Kidney (tissue), 14 donors: Measurements from ENCODE around the gene MTF2. TPM values are rescaled to one million over a fixed set of nuclear protein-coding genes. Genes with fewer than 3 reads are reported as not detected.

ENCODE experiments used
- DNase-seq, 5 donors: peaks; one replicate each; pipeline ENCODE4 v3.0.0-alpha.2; 2013 to 2020
- FAIRE-seq: peaks from 2 replicates; lab custom pipeline; 2012; peaks lifted over from hg19 to GRCh38; lab: Jason Lieb, UNC
- H3K27ac ChIP-seq, 2 donors: one replicate each; pipeline ENCODE4 v1.7.0; 2013; ENCODE audit warnings: low read depth in 2 of 2, low read length in 2 of 2, inconsistent platforms in 1 of 2
- H3K27me3 ChIP-seq: one replicate; pipeline ENCODE4 v1.7.1; 2013; ENCODE audit warnings: low read length, inconsistent platforms; ENCODE audit not compliant: control insufficient read depth, insufficient read depth
- H3K36me3 ChIP-seq, 3 donors: one replicate each; pipeline versions ENCODE4 v1.7.0 to v1.7.1; 2013; ENCODE audit warnings: low read length in 3 of 3, control low read depth in 1 of 3, inconsistent platforms in 1 of 3; ENCODE audit not compliant: insufficient read depth in 3 of 3, control insufficient read depth in 2 of 3
- H3K4me1 ChIP-seq, 3 donors: one replicate each; pipeline versions ENCODE4 v1.7.0 to v1.7.1; 2013; ENCODE audit warnings: low read length in 3 of 3, inconsistent platforms in 1 of 3, low read depth in 1 of 3; ENCODE audit not compliant: control insufficient read depth in 2 of 3, insufficient read depth in 2 of 3
- H3K4me3 ChIP-seq, 3 donors: one replicate each; pipeline versions ENCODE4 v1.7.0 to v1.8.1; 2013; ENCODE audit warnings: low read length in 3 of 3, control low read depth in 1 of 3, inconsistent platforms in 1 of 3
- H3K9ac ChIP-seq, 3 donors: one replicate each; pipeline versions ENCODE4 v1.7.0 to v1.7.1; 2013; ENCODE audit warnings: low read length in 3 of 3, control low read depth in 1 of 3, inconsistent platforms in 1 of 3
- H3K9me3 ChIP-seq, 3 donors: one replicate each; pipeline versions ENCODE4 v1.7.0 to v1.7.1; 2013; ENCODE audit warnings: low read length in 3 of 3, control low read depth in 1 of 3, inconsistent platforms in 1 of 3; ENCODE audit not compliant: control insufficient read depth in 2 of 3, insufficient read depth in 1 of 3
- CTCF ChIP-seq: IDR thresholded peaks from 3 replicates; pipeline ENCODE4 v1.5.1; 2012; ENCODE audit warnings: mild to moderate bottlenecking, moderate library complexity, borderline replicate concordance; ENCODE audit not compliant: insufficient read depth; ENCODE audit errors: extremely low read depth
- intact Hi-C: fragments of 100-400 bp; cut with DNase I; formaldehyde crosslinking; loops from one replicate; pipeline ENCODE4 v1.11.1; 2022
- polyA plus RNA-seq: library from polyadenylated mRNA; stranded (reverse); fragments of 350-450 nt; fragmentation: Illumina TruSeq; extraction: RNeasy Lipid Tissue Mini Kit (QIAGEN cat#74804); gene quantifications from one replicate; pipeline ENCODE4 v1.2.3, GENCODE V29; 2014; ENCODE audit warnings: low read depth, low replicate concordance; ENCODE audit not compliant: insufficient read depth
- total RNA-seq: library from RNA; stranded (reverse); fragmentation: NEBNext Ultra II Directional; extraction: Animal tissue kit (Norgen Biotek cat#: 25700); gene quantifications from one replicate; pipeline ENCODE4 v1.2.1, GENCODE V29; 2021
- donor health status: control.
- donor health status: control.
- donor health status: control.
- donor health status: control.
- donor health status: control.
- donor health status: DM: yes; HTN: yes; CAD: no.
- donor health status: Normal renal cell carcinoma (clear cell type).

The MTF2 gene
- total and polyA plus RNA-seq, 2 donors from 2014 or later: 8.8 to 30.5 TPM

- no peaks in the 10 kb centered on the region for H3K9me3 ChIP-seq
- no peak overlapping the region for H3K9ac ChIP-seq
- intact Hi-C loops: no loop called here
- no peak overlapping the region for H3K27ac ChIP-seq
- H3K36me3 ChIP-seq: no peaks in the 10 kb centered on the region
- no peaks in the 10 kb centered on the region for H3K27me3 ChIP-seq
- no peak overlapping the region for H3K4me3 ChIP-seq
- no peaks in the 10 kb centered on the region for H3K4me1 ChIP-seq
- no peak for DNase-seq
- TF ChIP-seq CTCF: no peak
- FAIRE-seq: no peak
Measured at GRCh38 chr1:93047618-93048017, 31.5 kb upstream of the MTF2 start.

- no peak overlapping the region for H3K27ac ChIP-seq
- H3K4me1 ChIP-seq: no peaks in the 10 kb centered on the region
- TF ChIP-seq CTCF: no peak
- H3K9me3 ChIP-seq: no peaks in the 10 kb centered on the region
- intact Hi-C loops: no loop called here
- no peaks in the 10 kb centered on the region for H3K36me3 ChIP-seq
- no peak overlapping the region for H3K4me3 ChIP-seq
- no peaks in the 10 kb centered on the region for H3K27me3 ChIP-seq
- DNase-seq (no peak), FAIRE-seq (no peak)
- no peak overlapping the region for H3K9ac ChIP-seq
Measured at GRCh38 chr1:93051961-93052360, 27.1 kb upstream of the MTF2 start.

GRCh38 chr1:93056214-93056613, 22.9 kb upstream of the MTF2 start:
- TF ChIP-seq CTCF: no peak
- Histone ChIP-seq H3K36me3 (no peaks in the 10 kb centered on the region), H3K9me3 (no peaks in the 10 kb centered on the region), H3K4me3 (no peak overlapping the region), H3K27ac (no peak overlapping the region), H3K9ac (no peak overlapping the region), H3K4me1 (no peaks in the 10 kb centered on the region), H3K27me3 (no peaks in the 10 kb centered on the region)
- intact Hi-C loops: no loop called here
- FAIRE-seq (no peak), DNase-seq (peak in 2 of 5 donors; percentile 43 to 51)

GRCh38 chr1:93056649-93057048, 22.4 kb upstream of the MTF2 start:
- Histone ChIP-seq H3K4me1 (no peaks in the 10 kb centered on the region), H3K4me3 (no peak overlapping the region), H3K9me3 (no peaks in the 10 kb centered on the region), H3K27me3 (no peaks in the 10 kb centered on the region), H3K27ac (no peak overlapping the region), H3K9ac (no peak overlapping the region), H3K36me3 (no peaks in the 10 kb centered on the region)
- DNase-seq (no peak), FAIRE-seq (no peak)
- TF ChIP-seq CTCF: no peak
- intact Hi-C loops: no loop called here
